GM12891 (cell line): ENCODE measurements around the gene ERGIC1.

ENCODE experiments used
- PAX5 ChIP-seq: IDR thresholded peaks from 2 replicates; pipeline ENCODE4 v1.6.1; 2011; ENCODE audit warnings: low read length, moderate library complexity, mild to moderate bottlenecking; ENCODE audit not compliant: insufficient read depth, severe bottlenecking
- POLR2A ChIP-seq: IDR thresholded peaks from 2 replicates; pipeline ENCODE4 v1.6.1; 2011; ENCODE audit warnings: low read depth, low read length, control low read depth
- POLR2AphosphoS5 ChIP-seq: IDR thresholded peaks from 2 replicates; pipeline ENCODE4 v1.6.1; 2011; ENCODE audit warnings: low read depth, low read length, control low read depth
- POU2F2 ChIP-seq: IDR thresholded peaks from 2 replicates; pipeline ENCODE4 v1.6.1; 2011; ENCODE audit warnings: low read depth, mild to moderate bottlenecking, control low read depth, low read length, moderate library complexity
- SPI1 ChIP-seq: IDR thresholded peaks from 2 replicates; pipeline ENCODE4 v1.6.1; 2011; ENCODE audit warnings: low read depth, low read length, control low read depth
- TAF1 ChIP-seq: IDR thresholded peaks from 2 replicates; pipeline ENCODE4 v1.6.1; 2011; ENCODE audit warnings: low read depth, low read length, control low read depth

DNA sequence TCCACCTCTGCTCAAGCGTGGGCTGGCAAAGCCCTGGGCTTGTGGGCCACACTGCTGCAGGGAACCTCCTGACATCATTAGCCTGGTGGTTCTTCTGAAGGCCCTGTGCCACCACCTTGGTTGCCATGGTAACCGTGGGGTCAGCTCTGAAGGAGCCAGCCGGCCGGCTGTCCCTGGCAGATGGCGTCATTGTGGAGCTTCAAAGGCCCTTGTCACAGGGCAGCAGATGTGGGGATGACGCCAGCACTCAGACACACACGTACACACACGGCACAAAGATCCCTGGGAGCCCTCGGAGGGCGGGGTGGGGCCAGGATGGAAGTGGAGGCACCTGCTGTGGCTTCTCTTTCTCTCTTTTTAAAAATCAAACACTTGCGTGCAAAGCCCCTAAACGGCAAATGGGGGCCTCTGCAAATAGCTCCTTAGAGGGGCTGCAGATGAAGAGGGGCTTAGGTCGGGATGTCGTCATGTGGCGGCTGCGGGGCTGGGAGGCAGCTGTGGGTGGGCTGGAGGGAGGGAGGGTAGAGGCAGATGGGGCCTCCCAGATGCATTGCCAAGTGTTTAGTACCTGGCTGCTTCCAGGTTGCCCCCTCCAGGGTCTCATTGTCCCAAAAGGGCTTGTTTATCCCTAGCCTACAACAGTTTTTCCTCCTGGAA, 105.7 kb downstream of the ERGIC1 start:
- TF ChIP-seq POLR2AphosphoS5, result no peak
- TF ChIP-seq POLR2A, result no peak
- TF ChIP-seq TAF1, result no peak
- no peak for TF ChIP-seq SPI1
- TF ChIP-seq PAX5, result no peak
- TF ChIP-seq POU2F2, result no peak
